Measurements from ENCODE around the gene ISM1. TPM values are rescaled to one million over a fixed set of nuclear protein-coding genes. Genes with fewer than 3 reads are reported as not detected.
A peak's percentile ranks its signal among the peaks of the same experiment; 100 is the strongest.

Gene ISM1
- total RNA-seq, 1 experiment from 2014 or later = 0.46 TPM

- peak; percentile 50 for DNase-seq (ENCODE audit: low read depth)
Measured at GRCh38 chr20:13348311-13349234, 127.5 kb downstream of the ISM1 start.

GRCh38 chr20:13349235-13349604, 128.1 kb downstream of the ISM1 start:
- no peak for DNase-seq (ENCODE audit: low read depth)

Other genes with a start within 250 kb of the ISM1 start
- gene SPTLC3, start 212.3 kb upstream of the ISM1 start, total RNA-seq (2014; rRNA removed; shearing (Covaris generic)) = 2.1 and 10.0 TPM in 2 replicates

Data from Daoy (cell line).